HEK293 (cell line): Measurements from ENCODE around the gene TMEM198.

Source experiments
- CTCF ChIA-PET: fragments of 350-600 bp; formaldehyde crosslinking; extraction: SDS; loops from one replicate; lab custom pipeline; 2021; ENCODE audit warnings: antibody characterized with exemption; lab: Yijun Ruan, JAX
- POLR2A ChIA-PET: fragments of 300-600 bp; formaldehyde crosslinking; extraction: SDS; loops from one replicate; lab custom pipeline; 2020; ENCODE audit warnings: antibody characterized with exemption, inconsistent platforms; lab: Yijun Ruan, JAX
- H3K27ac ChIP-seq: fragments of 200-500 bp; sonication (Bioruptor generic); 2 replicates; pipeline ENCODE4 v1.5.1; 2014; ENCODE audit warnings: low read depth, low read length, control low read depth, inconsistent platforms; ENCODE audit errors: extremely low read depth
- H3K36me3 ChIP-seq, 2 experiments: fragments of 200-500 bp in 1 of 2; sonication (Bioruptor generic) in 1 of 2; 1 replicate in 1 of 2; 2 replicates in 1 of 2; pipeline ENCODE4 v1.5.1; 2014 to 2017; ENCODE audit warnings: inconsistent platforms in 2 of 2, low read length in 2 of 2; ENCODE audit not compliant: control insufficient read depth in 2 of 2, insufficient read depth in 1 of 2
- H3K4me1 ChIP-seq: fragments of 200-500 bp; sonication (Bioruptor generic); 2 replicates; pipeline ENCODE4 v1.5.1; 2014; ENCODE audit warnings: mild to moderate bottlenecking, low read length, inconsistent platforms; ENCODE audit not compliant: control insufficient read depth, insufficient read depth
- H3K4me3 ChIP-seq: 2 replicates; pipeline ENCODE4 v1.5.1; 2011; ENCODE audit warnings: low read depth, mild to moderate bottlenecking, control low read depth, low read length, moderate library complexity
- H3K9me3 ChIP-seq: fragments of 200-500 bp; sonication (Bioruptor generic); 2 replicates; pipeline ENCODE4 v1.5.1; 2014; ENCODE audit warnings: low read depth, low read length, inconsistent platforms; ENCODE audit not compliant: control insufficient read depth, insufficient read depth
- GLIS2 ChIP-seq: fragments of 450-650 bp; formaldehyde crosslinking; IDR thresholded peaks from 2 replicates; pipeline ENCODE4 v1.5.1; 2016; ENCODE audit warnings: missing biosample characterization, missing genetic modification characterization
- HIC1 ChIP-seq: fragments of 450-650 bp; formaldehyde crosslinking; IDR thresholded peaks from 2 replicates; pipeline ENCODE4 v1.5.1; 2016; ENCODE audit warnings: missing biosample characterization, missing genetic modification characterization
- HOXA7 ChIP-seq: sonication (generic); formaldehyde crosslinking; IDR thresholded peaks from 2 replicates; pipeline ENCODE4 v1.8.1; 2022; ENCODE audit warnings: missing genetic modification reagents, borderline replicate concordance
- KLF9 ChIP-seq: fragments of 450-650 bp; formaldehyde crosslinking; IDR thresholded peaks from 2 replicates; pipeline ENCODE4 v1.5.1; 2016; ENCODE audit warnings: missing biosample characterization, missing genetic modification characterization, low read depth
- OVOL3 ChIP-seq: fragments of 450-650 bp; formaldehyde crosslinking; IDR thresholded peaks from 2 replicates; pipeline ENCODE4 v1.5.1; 2016; ENCODE audit warnings: missing biosample characterization, missing genetic modification characterization
- SP2 ChIP-seq: fragments of 450-650 bp; formaldehyde crosslinking; IDR thresholded peaks from 2 replicates; pipeline ENCODE4 v1.5.1; 2016; ENCODE audit warnings: missing biosample characterization, missing genetic modification characterization
- YY1 ChIP-seq: fragments of 450-650 bp; formaldehyde crosslinking; IDR thresholded peaks from 2 replicates; pipeline ENCODE4 v1.5.1; 2018; ENCODE audit warnings: missing biosample characterization, missing genetic modification characterization
- ZBTB17 ChIP-seq: fragments of 450-650 bp; formaldehyde crosslinking; IDR thresholded peaks from 2 replicates; pipeline ENCODE4 v1.5.1; 2016; ENCODE audit warnings: missing biosample characterization, missing genetic modification characterization
- ZBTB48 ChIP-seq: fragments of 450-650 bp; formaldehyde crosslinking; IDR thresholded peaks from 2 replicates; pipeline ENCODE4 v1.5.1; 2016; ENCODE audit warnings: missing biosample characterization, missing genetic modification characterization
- ZNF121 ChIP-seq: fragments of 450-650 bp; formaldehyde crosslinking; IDR thresholded peaks from 2 replicates; pipeline ENCODE4 v1.5.1; 2016; ENCODE audit warnings: missing biosample characterization, missing genetic modification characterization
- ZNF133 ChIP-seq: fragments of 450-650 bp; formaldehyde crosslinking; IDR thresholded peaks from 2 replicates; pipeline ENCODE4 v1.5.1; 2016; ENCODE audit warnings: missing biosample characterization, missing genetic modification characterization
- ZNF292 ChIP-seq: fragments of 450-650 bp; formaldehyde crosslinking; IDR thresholded peaks from 2 replicates; pipeline ENCODE4 v1.5.1; 2016; ENCODE audit warnings: low read depth, missing biosample characterization, missing genetic modification characterization, borderline replicate concordance
- ZNF394 ChIP-seq: fragments of 450-650 bp; formaldehyde crosslinking; IDR thresholded peaks from 2 replicates; pipeline ENCODE4 v1.5.1; 2016; ENCODE audit warnings: missing biosample characterization, missing genetic modification characterization, mild to moderate bottlenecking, moderate library complexity, borderline replicate concordance
- ZNF48 ChIP-seq: fragments of 450-650 bp; formaldehyde crosslinking; IDR thresholded peaks from 2 replicates; pipeline ENCODE4 v1.5.1; 2016; ENCODE audit warnings: missing biosample characterization, missing genetic modification characterization
- ZNF501 ChIP-seq: fragments of 450-650 bp; formaldehyde crosslinking; IDR thresholded peaks from 2 replicates; pipeline ENCODE4 v1.5.1; 2016; ENCODE audit warnings: missing biosample characterization, missing genetic modification characterization
- ZNF548 ChIP-seq: fragments of 450-650 bp; formaldehyde crosslinking; IDR thresholded peaks from 2 replicates; pipeline ENCODE4 v1.5.1; 2016; ENCODE audit warnings: missing biosample characterization, missing genetic modification characterization
- ZNF791 ChIP-seq: fragments of 450-650 bp; formaldehyde crosslinking; IDR thresholded peaks from 2 replicates; pipeline ENCODE4 v1.5.1; 2016; ENCODE audit warnings: missing biosample characterization, missing genetic modification characterization
- ZXDB ChIP-seq: fragments of 450-650 bp; formaldehyde crosslinking; IDR thresholded peaks from 2 replicates; pipeline ENCODE4 v1.5.1; 2016; ENCODE audit warnings: missing biosample characterization, missing genetic modification characterization
- TF ChIP-seq, protein P1 (sequence below): fragments of 450-650 bp; formaldehyde crosslinking; IDR thresholded peaks from 2 replicates; pipeline ENCODE4 v1.5.1; 2016; ENCODE audit warnings: missing biosample characterization, missing genetic modification characterization
- TF ChIP-seq, protein P2 (sequence below): IDR thresholded peaks from 2 replicates; pipeline ENCODE4 v1.6.1; 2011; ENCODE audit warnings: mild to moderate bottlenecking, low read depth, low read length, borderline replicate concordance

The TMEM198 gene

DNA sequence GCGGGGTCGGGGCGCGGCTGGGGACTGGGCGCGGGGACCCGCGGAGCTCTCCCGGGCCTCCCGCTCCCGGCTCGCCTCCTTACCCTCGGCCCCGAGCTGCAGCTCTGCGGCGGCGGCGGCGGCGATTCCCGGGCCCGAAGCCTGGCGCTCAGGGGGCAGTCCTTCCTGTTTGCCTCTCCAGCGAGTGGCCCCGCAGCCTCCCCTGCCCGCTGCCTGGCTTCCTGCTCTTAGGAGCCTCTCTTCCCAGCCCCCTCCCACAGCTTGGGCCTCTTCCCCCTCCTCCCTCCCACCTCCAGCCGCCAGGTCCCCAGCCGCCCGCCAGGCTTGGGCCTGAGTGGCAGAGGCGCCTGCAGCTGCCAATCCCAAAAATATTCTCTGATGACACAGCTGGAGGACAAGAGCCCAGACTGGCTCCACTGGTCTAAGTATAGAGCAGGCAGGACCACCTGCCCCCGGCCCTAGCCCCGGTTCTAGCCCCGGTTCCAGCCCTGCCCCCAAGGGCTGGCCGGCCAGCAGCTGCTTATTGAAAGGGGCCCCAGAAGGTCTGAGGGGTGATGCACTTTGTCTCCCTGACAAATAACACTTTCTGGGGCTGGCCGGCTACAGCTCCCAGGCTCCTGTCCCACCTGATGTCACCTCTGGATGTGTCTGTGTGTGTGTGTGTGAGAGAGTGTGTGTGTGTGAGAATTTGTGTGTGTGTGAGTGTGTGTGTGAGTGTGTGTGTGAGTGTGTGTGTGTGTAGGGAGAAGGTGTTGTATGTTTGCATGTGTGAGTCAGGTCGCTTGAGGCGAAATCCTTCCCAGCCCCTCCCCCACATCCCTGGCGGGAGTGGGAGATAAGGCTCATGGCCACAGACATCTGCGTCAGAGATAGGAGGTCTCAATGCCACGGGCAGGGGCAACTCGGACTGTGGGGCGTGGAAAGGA is 27.7 kb downstream of the TMEM198 start, which contains the start of gene OBSL1 (continued):
- TF ChIP-seq, protein P1, sequence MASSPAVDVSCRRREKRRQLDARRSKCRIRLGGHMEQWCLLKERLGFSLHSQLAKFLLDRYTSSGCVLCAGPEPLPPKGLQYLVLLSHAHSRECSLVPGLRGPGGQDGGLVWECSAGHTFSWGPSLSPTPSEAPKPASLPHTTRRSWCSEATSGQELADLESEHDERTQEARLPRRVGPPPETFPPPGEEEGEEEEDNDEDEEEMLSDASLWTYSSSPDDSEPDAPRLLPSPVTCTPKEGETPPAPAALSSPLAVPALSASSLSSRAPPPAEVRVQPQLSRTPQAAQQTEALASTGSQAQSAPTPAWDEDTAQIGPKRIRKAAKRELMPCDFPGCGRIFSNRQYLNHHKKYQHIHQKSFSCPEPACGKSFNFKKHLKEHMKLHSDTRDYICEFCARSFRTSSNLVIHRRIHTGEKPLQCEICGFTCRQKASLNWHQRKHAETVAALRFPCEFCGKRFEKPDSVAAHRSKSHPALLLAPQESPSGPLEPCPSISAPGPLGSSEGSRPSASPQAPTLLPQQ: peak; percentile 89
- TF ChIP-seq ZXDB (tag by site-specific recombination) (peak; percentile 86), YY1 (no peak), ZNF548 (tag by site-specific recombination) (no peak), SP2 (tag by site-specific recombination) (peak; percentile 81), ZBTB17 (peak; percentile 57; the same call in 1 of the 2 replicates)

- H3K4me1 ChIP-seq: peaks cover 15% of the 10 kb centered on the region
- H3K36me3 ChIP-seq: peaks cover 0 to 27% of the 10 kb centered on the region in 2 experiments; a peak in 1 of 3 replicates
- TF ChIP-seq KLF9 (tag by site-specific recombination): 0 out of 2 replicates have a peak, but pooled peaks have one; percentile 3
- peak; percentile 82; the same call in 1 of the 2 replicates for TF ChIP-seq HIC1
- peak; percentile 37 for TF ChIP-seq GLIS2 (tag by site-specific recombination)
- peak; percentile 1; the same call in 1 of the 2 replicates for TF ChIP-seq ZBTB48 (tag by site-specific recombination)
- 0 out of 2 replicates have a peak, but pooled peaks have one; percentile 41 for TF ChIP-seq ZNF121 (tag by site-specific recombination)
- no peak for TF ChIP-seq ZNF394 (tag by site-specific recombination)
- no peak for TF ChIP-seq ZNF133 (tag by site-specific recombination)
- peak; percentile 14; the same call in 1 of the 2 replicates for TF ChIP-seq ZNF501
- ChIA-PET POLR2A (interaction anchor here (0.6 to 2.5 kb wide), 5 partner anchors 11 to 31 kb away, joined by 3 to 44 read pairs (median 10); partner anchors contain the start of gene STK11IP), CTCF (interaction anchor here (0.5 to 1.7 kb wide), 6 partner anchors 21 to 295 kb away, joined by 3 to 13 read pairs (median 4); no protein-coding TSS in a partner anchor)
- peak within 1 kb of the TSS; percentile 91 for H3K4me3 ChIP-seq
- H3K9me3 ChIP-seq: no peaks in the 10 kb centered on the region
- H3K27ac ChIP-seq: peak within 1 kb of the TSS; percentile 86
These were observed 28.6 kb downstream of the TMEM198 start, which contains the start of gene INHA for GRCh38 chr2:219572237-219573001. TSS of gene INHA (plus strand) at chr2:219572310. CDS start at chr2:219572375, 65 bp downstream.

GRCh38 chr2:219573166-219573565 is 29.3 kb downstream of the TMEM198 start:
- Histone ChIP-seq H3K36me3 (peaks cover 0 to 19% of the 10 kb centered on the region in 2 experiments; a peak in 1 of 3 replicates), H3K9me3 (no peaks in the 10 kb centered on the region), H3K4me3 (no peak overlapping the region), H3K4me1 (peaks cover 15% of the 10 kb centered on the region), H3K27ac (no peak overlapping the region)
- ChIA-PET CTCF (no interaction called here), POLR2A (no interaction called here)
- TF ChIP-seq HOXA7 (CRISPR knock-in tag) (no peak), ZNF791 (tag by site-specific recombination) (no peak), ZNF292 (no peak), OVOL3 (tag by site-specific recombination) (no peak), ZNF48 (tag by site-specific recombination) (no peak)
- TF ChIP-seq, protein P2, sequence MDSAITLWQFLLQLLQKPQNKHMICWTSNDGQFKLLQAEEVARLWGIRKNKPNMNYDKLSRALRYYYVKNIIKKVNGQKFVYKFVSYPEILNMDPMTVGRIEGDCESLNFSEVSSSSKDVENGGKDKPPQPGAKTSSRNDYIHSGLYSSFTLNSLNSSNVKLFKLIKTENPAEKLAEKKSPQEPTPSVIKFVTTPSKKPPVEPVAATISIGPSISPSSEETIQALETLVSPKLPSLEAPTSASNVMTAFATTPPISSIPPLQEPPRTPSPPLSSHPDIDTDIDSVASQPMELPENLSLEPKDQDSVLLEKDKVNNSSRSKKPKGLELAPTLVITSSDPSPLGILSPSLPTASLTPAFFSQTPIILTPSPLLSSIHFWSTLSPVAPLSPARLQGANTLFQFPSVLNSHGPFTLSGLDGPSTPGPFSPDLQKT: no peak
